ENCODE data around the gene SERTAD3. TPM values are rescaled to one million over a fixed set of nuclear protein-coding genes. Genes with fewer than 3 reads are reported as not detected.

Gene SERTAD3
- total RNA-seq, 1 experiment from 2014 or later, result 52.2 TPM

GRCh38 chr19:40403262-40403984 is 40.7 kb downstream of the SERTAD3 start:
- Mint-ChIP-seq H3K4me1 (ENCODE audit: low read depth, unreplicated experiment) (peaks cover 23% of the 10 kb centered on the region), H3K27ac (ENCODE audit: unreplicated experiment) (peak overlapping the region; percentile 42), H3K9me3 (ENCODE audit: unreplicated experiment) (no peaks in the 10 kb centered on the region), H3K36me3 (ENCODE audit: insufficient read depth, unreplicated experiment) (no peaks in the 10 kb centered on the region), H3K27me3 (ENCODE audit: insufficient read depth, unreplicated experiment) (no peaks in the 10 kb centered on the region), H3K4me3 (ENCODE audit: unreplicated experiment) (peak overlapping the region; percentile 79)
- TF ChIP-seq CTCF (IDR thresholded peaks at IDR 0.05; ENCODE audit: insufficient read depth in 1 of 2, low read depth in 1 of 2, low read length in 1 of 2, severe bottlenecking in 1 of 2, unreplicated experiment in 1 of 2), result no peak
- Histone ChIP-seq H3K9me3 (no peaks in the 10 kb centered on the region), H3K27me3 (replicated peaks; ENCODE audit: control insufficient read depth, insufficient read depth, low read length) (no peaks in the 10 kb centered on the region), H3K4me3 (ENCODE audit: low read depth, low read length) (peak overlapping the region; percentile 78), H3K4me1 (peaks cover 2% of the 10 kb centered on the region; the same call in 1 of the 2 replicates), H3K36me3 (ENCODE audit: control insufficient read depth, insufficient read depth, low read length) (no peaks in the 10 kb centered on the region)
- ChIA-PET CTCF (interaction anchor here (1.0 to 2.1 kb wide), 3 partner anchors 17 to 98 kb away, joined by 7 to 19 read pairs (median 10); no protein-coding TSS in a partner anchor), POLR2A (interaction anchor here (0.6 to 1.4 kb wide), 4 partner anchors 13 to 23 kb away, joined by 3 to 16 read pairs (median 3); no protein-coding TSS in a partner anchor)
- BruUV-seq (replicated peaks), result no TSS peak
- intact Hi-C loops (cut with micrococcal nuclease; ENCODE audit: unreplicated experiment), result loop anchor here (1.0 kb wide), 1 partner anchor 41 kb away; the partner anchor contains the start of gene SERTAD3
- peak; percentile 98 for DNase-seq

DNA sequence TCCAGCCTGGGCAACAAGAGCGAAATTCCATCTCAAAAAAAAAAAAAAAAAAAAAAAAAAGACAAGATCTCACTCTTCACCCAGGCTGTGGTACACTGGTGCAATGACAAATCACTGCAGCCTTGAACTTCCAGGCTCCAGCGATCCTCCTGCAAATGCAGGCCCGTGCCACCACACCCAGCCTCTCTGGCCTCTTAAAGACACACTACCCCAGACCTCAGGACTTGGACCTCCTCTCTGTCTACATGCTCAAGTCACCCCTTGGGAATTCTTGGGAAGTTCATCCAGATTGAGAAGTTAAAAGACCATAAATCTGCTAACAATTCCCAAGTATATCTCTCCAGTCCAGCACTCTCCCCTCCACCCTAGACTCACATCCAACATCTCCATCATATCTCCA is 43.6 kb downstream of the SERTAD3 start:
- Mint-ChIP-seq H3K36me3 (ENCODE audit: insufficient read depth, unreplicated experiment) (no peaks in the 10 kb centered on the region), H3K27me3 (ENCODE audit: insufficient read depth, unreplicated experiment) (no peaks in the 10 kb centered on the region), H3K9me3 (ENCODE audit: unreplicated experiment) (no peaks in the 10 kb centered on the region), H3K4me1 (ENCODE audit: low read depth, unreplicated experiment) (peaks cover 23% of the 10 kb centered on the region), H3K27ac (ENCODE audit: unreplicated experiment) (no peak overlapping the region), H3K4me3 (ENCODE audit: unreplicated experiment) (no peak overlapping the region)
- intact Hi-C loops (cut with micrococcal nuclease; ENCODE audit: unreplicated experiment), result no loop called here
- H3K9me3 ChIP-seq, result no peaks in the 10 kb centered on the region
- ChIA-PET CTCF (no interaction called here), POLR2A (no interaction called here)
- H3K36me3 ChIP-seq (ENCODE audit: control insufficient read depth, insufficient read depth, low read length), result no peaks in the 10 kb centered on the region
- no TSS peak for BruUV-seq (replicated peaks)
- TF ChIP-seq CTCF (IDR thresholded peaks at IDR 0.05; ENCODE audit: insufficient read depth in 1 of 2, low read depth in 1 of 2, low read length in 1 of 2, severe bottlenecking in 1 of 2, unreplicated experiment in 1 of 2), result no peak
- DNase-seq, result no peak
- peaks cover 5% of the 10 kb centered on the region; the same call in 1 of the 2 replicates for H3K4me1 ChIP-seq
- H3K4me3 ChIP-seq (ENCODE audit: low read depth, low read length), result no peak overlapping the region
- H3K27me3 ChIP-seq (replicated peaks; ENCODE audit: control insufficient read depth, insufficient read depth, low read length), result no peaks in the 10 kb centered on the region

DNA sequence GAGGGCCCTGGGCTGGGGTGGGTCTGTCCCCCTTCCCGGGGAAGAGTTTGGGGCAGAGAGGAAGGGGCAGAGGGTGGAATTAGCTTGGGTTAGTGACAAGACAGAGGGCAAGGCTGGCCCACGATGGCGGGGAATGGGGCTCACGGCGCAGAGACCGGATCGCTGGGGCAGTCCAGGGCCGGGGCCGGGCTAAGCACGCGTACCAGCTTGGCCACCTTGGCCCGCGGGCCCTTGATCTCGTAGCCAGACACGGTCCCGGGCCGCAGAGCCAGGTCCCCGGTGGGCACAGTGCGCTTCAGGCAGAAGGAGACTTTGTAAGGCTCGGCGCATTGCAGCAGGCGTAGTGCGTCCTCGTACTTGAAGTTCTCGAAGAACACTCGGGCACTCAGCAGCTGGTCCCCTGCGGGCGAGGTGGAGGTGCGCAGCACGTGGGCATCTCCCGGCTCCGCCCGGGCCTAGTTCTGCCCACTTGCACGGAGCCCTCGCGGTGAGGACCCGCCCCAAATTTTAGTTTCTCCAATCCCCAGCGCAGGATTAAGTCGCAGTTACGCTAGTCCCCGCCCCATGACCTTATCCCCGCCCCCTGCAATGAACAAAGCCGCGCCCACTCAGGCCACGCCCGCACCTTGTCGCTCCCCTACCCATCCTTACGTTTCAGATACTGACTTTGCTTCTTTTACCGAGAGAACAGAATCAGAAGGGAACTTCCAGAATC is 45.6 kb downstream of the SERTAD3 start:
- intact Hi-C loops (cut with micrococcal nuclease; ENCODE audit: unreplicated experiment), result no loop called here
- Mint-ChIP-seq H3K9me3 (ENCODE audit: unreplicated experiment) (no peaks in the 10 kb centered on the region), H3K27me3 (ENCODE audit: insufficient read depth, unreplicated experiment) (no peaks in the 10 kb centered on the region), H3K27ac (ENCODE audit: unreplicated experiment) (no peak overlapping the region), H3K36me3 (ENCODE audit: insufficient read depth, unreplicated experiment) (no peaks in the 10 kb centered on the region), H3K4me1 (ENCODE audit: low read depth, unreplicated experiment) (peaks cover 16% of the 10 kb centered on the region), H3K4me3 (ENCODE audit: unreplicated experiment) (peak overlapping the region; percentile 54)
- H3K4me3 ChIP-seq (ENCODE audit: low read depth, low read length), result peak overlapping the region; percentile 39
- DNase-seq, result peak; percentile 75 to 86
- peaks cover 5% of the 10 kb centered on the region; the same call in 1 of the 2 replicates for H3K4me1 ChIP-seq
- ChIA-PET POLR2A (interaction anchor here (0.7 kb wide), 1 partner anchor 57 kb away, joined by 3 read pairs; no protein-coding TSS in a partner anchor), CTCF (interaction anchor here (0.6 kb wide), 1 partner anchor 25 kb away, joined by 3 read pairs; no protein-coding TSS in a partner anchor)
- TF ChIP-seq CTCF (IDR thresholded peaks at IDR 0.05; ENCODE audit: insufficient read depth in 1 of 2, low read depth in 1 of 2, low read length in 1 of 2, severe bottlenecking in 1 of 2, unreplicated experiment in 1 of 2), result no peak
- no TSS peak for BruUV-seq (replicated peaks)
- H3K36me3 ChIP-seq (ENCODE audit: control insufficient read depth, insufficient read depth, low read length), result no peaks in the 10 kb centered on the region
- H3K9me3 ChIP-seq, result no peaks in the 10 kb centered on the region
- no peaks in the 10 kb centered on the region for H3K27me3 ChIP-seq (replicated peaks; ENCODE audit: control insufficient read depth, insufficient read depth, low read length)
